HCT116 (cell line): Measurements from ENCODE around the gene PHLDA1. TPM values are rescaled to one million over a fixed set of nuclear protein-coding genes. Genes with fewer than 3 reads are reported as not detected.
A peak's percentile ranks its signal among the peaks of the same experiment; 100 is the strongest.

Experiments used
- ATAC-seq: fragments of 200-7000 bp; cut with Tn5 transposase; 2 replicates; pipeline ENCODE4 v1.9.1; 2020; ENCODE audit warnings: mild to moderate bottlenecking, moderate library complexity
- BruUV-seq: library from RNA; stranded (reverse); fragments of 400-500 nt; replicated peaks from 2 replicates; lab custom pipeline; 2021; lab: Mats Ljungman, UMichigan
- CTCF ChIA-PET: fragments of 300-600 bp; sonication (Branson Sonifier 250); formaldehyde crosslinking; loops from one replicate; lab custom pipeline; 2021; ENCODE audit warnings: antibody characterized with exemption; lab: Charles Lee
- POLR2A ChIA-PET: fragments of 300-600, 350-600 bp; sonication (Branson Sonifier 250); formaldehyde crosslinking; loops from one replicate; lab custom pipeline; 2021; ENCODE audit warnings: antibody characterized with exemption; lab: Charles Lee
- RAD21 ChIA-PET, 2 experiments: fragments of 300-600 bp; sonication (Branson Sonifier 250); formaldehyde crosslinking; loops; one replicate each; lab custom pipeline; 2023; ENCODE audit warnings: low total read pairs in 2 of 2; ENCODE audit not compliant: uncharacterized antibody in 2 of 2, unreplicated experiment in 2 of 2, low non-redundant PET in 1 of 2; lab: Charles Lee
- DNase-seq: peaks from one replicate; pipeline ENCODE4 v3.0.0-alpha.2; 2010; ENCODE audit warnings: low read depth, low spot score
- H2AFZ ChIP-seq: fragments of 200-600 bp; shearing (Covaris generic), sonication (generic); 2 replicates; pipeline ENCODE4 v1.6.1; 2017; ENCODE audit warnings: low read depth, mixed run types, mixed read lengths, antibody characterized with exemption, low read length; ENCODE audit not compliant: poor library complexity, severe bottlenecking
- H3K27ac ChIP-seq: 2 replicates; pipeline ENCODE4 v1.5.1; 2012; ENCODE audit warnings: low read depth, low read length
- H3K27me3 ChIP-seq: fragments of 200-600 bp; sonication (generic); 2 replicates; pipeline ENCODE4 v1.6.1; 2016; ENCODE audit warnings: mixed run types, low read length, mixed read lengths; ENCODE audit not compliant: insufficient read depth
- H3K36me3 ChIP-seq, 2 experiments: fragments of 200-500 bp in 1 of 2; fragments of 200-600 bp in 1 of 2; sonication (Bioruptor generic) in 1 of 2; sonication (generic) in 1 of 2; 2 replicates each; pipeline versions ENCODE4 v1.5.1 to v1.6.1; 2014 to 2016; ENCODE audit warnings: low read length in 2 of 2, inconsistent platforms in 1 of 2, mixed read lengths in 1 of 2, mixed run types in 1 of 2; ENCODE audit not compliant: insufficient read depth in 2 of 2, control insufficient read depth in 1 of 2
- H3K4me1 ChIP-seq, 2 experiments: fragments of 200-600 bp in 1 of 2; sonication (generic) in 1 of 2; 2 replicates each; pipeline versions ENCODE4 v1.5.1 to v1.6.1; 2012 to 2017; ENCODE audit warnings: low read length in 2 of 2, inconsistent platforms in 1 of 2, mild to moderate bottlenecking in 1 of 2, mixed read lengths in 1 of 2, mixed run types in 1 of 2, moderate library complexity in 1 of 2; ENCODE audit not compliant: insufficient read depth in 2 of 2, control insufficient read depth in 1 of 2
- H3K4me2 ChIP-seq: fragments of 200-600 bp; sonication (generic); 2 replicates; pipeline ENCODE4 v1.6.1; 2017; ENCODE audit warnings: mixed run types, low read length, mixed read lengths
- H3K4me3 ChIP-seq, 2 experiments: fragments of 200-600 bp in 1 of 2; sonication (generic) in 1 of 2; replicated peaks in 1 of 2; 2 replicates each; pipeline ENCODE4 v1.5.1; 2011 to 2016; ENCODE audit warnings: low read length in 2 of 2, control low read depth in 1 of 2, low read depth in 1 of 2, mild to moderate bottlenecking in 1 of 2, mixed read lengths in 1 of 2, mixed run types in 1 of 2
- H3K79me2 ChIP-seq: fragments of 200-600 bp; sonication (generic); 2 replicates; pipeline ENCODE4 v1.6.1; 2017; ENCODE audit warnings: mild to moderate bottlenecking, mixed run types, low read length, moderate library complexity, mixed read lengths; ENCODE audit not compliant: insufficient read depth
- H3K9ac ChIP-seq: fragments of 200-600 bp; sonication (generic); 2 replicates; pipeline ENCODE4 v1.6.1; 2016; ENCODE audit warnings: low read length, mixed read lengths
- H3K9me2 ChIP-seq: fragments of 200-600 bp; sonication (generic), shearing (Covaris generic); 2 replicates; pipeline ENCODE4 v1.6.1; 2017; ENCODE audit warnings: mixed run types, mild to moderate bottlenecking, moderate library complexity; ENCODE audit not compliant: insufficient read depth
- H3K9me3 ChIP-seq, 2 experiments: fragments of 200-500 bp in 1 of 2; fragments of 200-600 bp in 1 of 2; sonication (Bioruptor generic) in 1 of 2; sonication (generic) in 1 of 2; 2 replicates each; pipeline ENCODE4 v1.6.1; 2014 to 2017; ENCODE audit warnings: low read length in 2 of 2, mixed read lengths in 2 of 2, inconsistent platforms in 1 of 2, low read depth in 1 of 2, mild to moderate bottlenecking in 1 of 2, mixed run types in 1 of 2, moderate library complexity in 1 of 2; ENCODE audit not compliant: control insufficient read depth in 1 of 2, insufficient read depth in 1 of 2
- H4K20me1 ChIP-seq: fragments of 200-600 bp; sonication (generic), shearing (Covaris generic); 2 replicates; pipeline ENCODE4 v1.6.1; 2017; ENCODE audit warnings: mixed run types, mild to moderate bottlenecking, moderate library complexity; ENCODE audit not compliant: insufficient read depth
- ATF3 ChIP-seq: IDR thresholded peaks from 2 replicates; pipeline ENCODE4 v1.6.1; 2012
- CBX3 ChIP-seq: IDR thresholded peaks from 2 replicates; pipeline ENCODE4 v1.6.1; 2012; ENCODE audit warnings: low read depth
- CTCF ChIP-seq, 3 experiments: fragments of 200-600 bp in 1 of 3; sonication (generic) in 1 of 3; IDR thresholded peaks in 2 of 3; conservative IDR thresholded peaks in 1 of 3; 2 replicates each; pipeline ENCODE4 v1.5.1; 2012 to 2017; ENCODE audit warnings: low read depth in 2 of 3, low read length in 2 of 3, antibody characterized with exemption in 1 of 3, borderline replicate concordance in 1 of 3, control low read depth in 1 of 3, mild to moderate bottlenecking in 1 of 3, mixed read lengths in 1 of 3, mixed run types in 1 of 3, moderate library complexity in 1 of 3; ENCODE audit not compliant: insufficient read depth in 1 of 3
- EGR1 ChIP-seq: IDR thresholded peaks from 2 replicates; pipeline ENCODE4 v1.6.1; 2012; ENCODE audit warnings: low read depth
- EZH2 ChIP-seq: fragments of 200-600 bp; sonication (generic); IDR thresholded peaks from 2 replicates; pipeline ENCODE4 v1.6.1; 2017; ENCODE audit warnings: antibody characterized with exemption, mixed run types
- FOSL1 ChIP-seq: IDR thresholded peaks from 2 replicates; pipeline ENCODE4 v1.6.1; 2012; ENCODE audit warnings: low read depth
- JUND ChIP-seq: IDR thresholded peaks from 2 replicates; pipeline ENCODE4 v1.6.1; 2012
- POLR2AphosphoS5 ChIP-seq: IDR thresholded peaks from 2 replicates; pipeline ENCODE4 v1.6.1; 2011; ENCODE audit warnings: mild to moderate bottlenecking, low read depth, low read length, moderate library complexity
- RAD21 ChIP-seq: IDR thresholded peaks from 2 replicates; pipeline ENCODE4 v1.6.1; 2012; ENCODE audit warnings: low read depth, mild to moderate bottlenecking
- TCF7L2 ChIP-seq: IDR thresholded peaks from 2 replicates; pipeline ENCODE4 v1.7.0; 2011; ENCODE audit warnings: borderline replicate concordance, inconsistent platforms; ENCODE audit not compliant: insufficient read depth, insufficient read length; ENCODE audit errors: extremely low read depth
- ZBTB33 ChIP-seq: IDR thresholded peaks from 2 replicates; pipeline ENCODE4 v1.6.1; 2011; ENCODE audit warnings: mild to moderate bottlenecking, low read length, moderate library complexity; ENCODE audit not compliant: insufficient replicate concordance; ENCODE audit errors: extremely low read depth
- ZFX ChIP-seq: fragments of 450-650 bp; IDR thresholded peaks from 2 replicates; pipeline ENCODE4 v1.6.1; 2017
- ZNF274 ChIP-seq: fragments of 200-500 bp; sonication (Bioruptor generic); IDR thresholded peaks from 2 replicates; pipeline ENCODE4 v1.6.1; 2014; ENCODE audit warnings: mild to moderate bottlenecking, low read depth, low read length, inconsistent platforms
- intact Hi-C: fragments of 100-400 bp; cut with micrococcal nuclease; formaldehyde crosslinking; loops from 2 replicates; pipeline ENCODE4 v1.10.0; 2022
- total RNA-seq: library from RNA; stranded (reverse); gene quantifications from one replicate; pipeline ENCODE4 v1.2.1, GENCODE V29; 2021; ENCODE audit not compliant: unreplicated experiment
- TF ChIP-seq, protein P1 (sequence below): IDR thresholded peaks from 2 replicates; pipeline ENCODE4 v1.6.1; 2012

Gene PHLDA1
- total RNA-seq, 1 experiment from 2014 or later = 231 TPM

DNA sequence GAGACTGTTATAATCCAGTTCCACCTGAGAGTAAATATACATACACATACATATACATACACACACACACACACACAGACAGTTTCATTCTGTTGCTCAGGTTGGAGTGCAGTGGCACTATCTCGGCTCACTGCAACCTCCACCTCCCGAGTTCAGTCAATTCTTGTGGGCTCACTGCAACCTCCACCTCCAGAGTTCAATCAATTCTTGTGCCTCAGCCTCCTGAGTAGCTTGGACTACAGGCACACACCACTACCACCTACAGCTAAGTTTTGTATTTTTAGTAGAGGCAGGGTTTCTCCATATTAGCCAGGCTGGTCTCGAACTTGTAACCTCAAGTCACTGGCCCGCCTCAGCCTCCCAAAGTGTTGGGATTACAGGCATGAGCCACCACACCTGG lies 8.9 kb upstream of the PHLDA1 start:
- no peaks in the 10 kb centered on the region for H3K9me2 ChIP-seq
- H2AFZ ChIP-seq = no peak overlapping the region
- 0 out of 2 replicates have a peak, but pooled peaks cover 3% of the 10 kb centered on the region for H4K20me1 ChIP-seq
- no peak overlapping the region for H3K4me3 ChIP-seq
- BruUV-seq = no TSS peak
- no peak overlapping the region for H3K4me2 ChIP-seq
- H3K27me3 ChIP-seq = no peaks in the 10 kb centered on the region
- intact Hi-C loops = no loop called here
- H3K36me3 ChIP-seq = peaks cover 3 to 6% of the 10 kb centered on the region in 2 experiments; a peak in 3 of 4 replicates
- no peak overlapping the region for H3K9ac ChIP-seq
- ChIA-PET POLR2A (interaction anchor here (1.2 kb wide), 1 partner anchor 9 kb away, joined by 3 read pairs; no protein-coding TSS in a partner anchor), RAD21 (no interaction called here), CTCF (no interaction called here)
- ATAC-seq = 0 out of 2 replicates have a peak, but pooled peaks have one; percentile 7
- H3K9me3 ChIP-seq = no peaks in the 10 kb centered on the region
- DNase-seq = no peak
- H3K27ac ChIP-seq = no peak overlapping the region
- H3K4me1 ChIP-seq = peaks cover 11 to 21% of the 10 kb centered on the region in 2 experiments
- H3K79me2 ChIP-seq = no peaks in the 10 kb centered on the region
- TF ChIP-seq CTCF (IDR thresholded peaks at IDR 0.05 in 2 of 3, conservative IDR thresholded peaks at IDR 0.05 in 1 of 3; ENCODE audit: borderline replicate concordance in 1 of 3, insufficient read depth in 1 of 3, low read depth in 2 of 3, low read length in 2 of 3) (no peak), ATF3 (no peak), EGR1 (no peak), TCF7L2 (no peak), FOSL1 (no peak), POLR2AphosphoS5 (no peak), CBX3 (no peak), RAD21 (no peak), JUND (no peak), ZBTB33 (no peak), ZNF274 (no peak), EZH2 (no peak), ZFX (no peak)
- TF ChIP-seq, protein P1, sequence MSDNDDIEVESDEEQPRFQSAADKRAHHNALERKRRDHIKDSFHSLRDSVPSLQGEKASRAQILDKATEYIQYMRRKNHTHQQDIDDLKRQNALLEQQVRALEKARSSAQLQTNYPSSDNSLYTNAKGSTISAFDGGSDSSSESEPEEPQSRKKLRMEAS = no peak
- TF ChIP-seq, all 23 proteins: peak for 0
